ENCODE measurements around the gene PRPF31. TPM values are rescaled to one million over a fixed set of nuclear protein-coding genes. Genes with fewer than 3 reads are reported as not detected.
A peak's percentile ranks its signal among the peaks of the same experiment; 100 is the strongest.

The PRPF31 gene
- total and polyA plus RNA-seq, 9 donors: 30.0 to 62.2 (median 51.1) TPM

DNA sequence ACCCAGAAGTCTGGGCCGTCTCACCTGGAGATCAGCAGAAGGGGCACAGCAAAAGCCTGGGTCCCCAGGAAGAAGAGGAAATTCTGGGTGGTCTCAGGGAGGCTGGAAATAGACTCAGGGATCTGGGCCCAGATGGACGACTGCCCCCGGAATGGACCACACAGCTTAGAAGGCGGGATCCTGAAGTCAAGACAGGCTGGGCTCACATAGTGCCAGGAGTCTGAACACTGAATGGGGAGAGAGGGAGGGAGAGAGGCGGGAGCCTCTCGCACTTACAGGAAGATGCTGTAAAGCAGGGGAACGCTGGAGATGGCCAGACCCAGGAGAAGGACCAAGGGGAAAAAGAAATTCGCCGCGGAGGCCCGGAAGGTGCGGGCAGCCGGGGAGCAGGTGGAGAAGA, 45.3 kb downstream of the PRPF31 start:
- Histone ChIP-seq H3K4me3 (peak overlapping the region; percentile 56), H3K4me1 (ENCODE audit: insufficient read depth) (peaks cover 9% of the 10 kb centered on the region), H3K9me3 (no peaks in the 10 kb centered on the region), H3K27ac (peak overlapping the region; percentile 55 to 62), H3K36me3 (no peaks in the 10 kb centered on the region), H3K27me3 (no peaks in the 10 kb centered on the region)
- 12 to 37% (median 21%) methylated on average over 13 of the region's 13 CpGs for WGBS, 3 donors
- intact Hi-C loops (cut with DNase I): loop anchor here in 1 of 4 donors (5.0 kb wide), 1 partner anchor 41 kb away; the partner anchor contains the start of gene RPS9
- DNase-seq: peak in 1 of 5 donors; percentile 62
- TF ChIP-seq CTCF (IDR thresholded peaks at IDR 0.05) (no peak), POLR2A (IDR thresholded peaks at IDR 0.05) (no peak), EP300 (IDR thresholded peaks at IDR 0.05) (no peak)

DNA sequence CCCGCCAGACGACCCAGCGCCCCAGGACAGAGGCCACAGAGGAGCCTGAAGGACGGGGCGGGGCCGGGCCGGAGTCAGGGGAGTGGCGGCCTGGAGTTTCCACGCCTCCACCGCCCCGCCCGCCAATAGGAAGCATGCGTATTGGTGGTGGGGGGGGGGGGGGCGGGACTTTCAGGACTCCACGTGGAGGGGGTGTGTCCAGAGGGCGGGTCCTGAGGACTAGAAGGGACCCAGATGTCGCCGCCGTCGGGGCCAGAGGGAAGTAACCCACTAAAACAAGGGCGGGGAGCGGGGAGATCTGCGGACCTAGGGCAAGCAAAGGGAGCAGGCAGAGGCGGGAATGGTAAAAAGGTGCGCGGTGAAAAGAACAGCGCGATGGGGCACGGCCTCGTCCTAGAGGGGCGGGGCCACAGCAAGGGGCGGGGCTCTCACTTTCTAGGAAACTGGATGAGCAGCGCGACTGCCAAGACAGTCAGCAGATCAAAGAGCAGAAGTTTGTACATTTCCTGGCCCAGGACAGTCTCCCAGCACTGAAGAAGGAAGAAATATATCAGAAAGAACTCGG, 46.8 kb downstream of the PRPF31 start:
- Histone ChIP-seq H3K9me3 (no peaks in the 10 kb centered on the region), H3K4me3 (peak overlapping the region; percentile 33), H3K36me3 (no peaks in the 10 kb centered on the region), H3K27me3 (no peaks in the 10 kb centered on the region), H3K27ac (peak overlapping the region in 1 of 2 donors; percentile 14), H3K4me1 (ENCODE audit: insufficient read depth) (peaks cover 9% of the 10 kb centered on the region)
- TF ChIP-seq CTCF (IDR thresholded peaks at IDR 0.05) (no peak), EP300 (IDR thresholded peaks at IDR 0.05) (no peak), POLR2A (IDR thresholded peaks at IDR 0.05) (no peak)
- DNase-seq: peak; percentile 87 to 93 (median 90)
- WGBS, 3 donors: 0 to 3% (median 2%) methylated on average over 30 to 35 of the region's 35 CpGs
- intact Hi-C loops (cut with DNase I): loop anchor here in 1 of 4 donors (5.0 kb wide), 1 partner anchor 40 kb away; the partner anchor contains the start of gene RPS9

GRCh38 chr19:54162884-54163283, 47.3 kb downstream of the PRPF31 start:
- intact Hi-C loops (cut with DNase I): loop anchor here in 1 of 4 donors (5.0 kb wide), 1 partner anchor 39 kb away; the partner anchor contains the start of gene RPS9
- peaks cover 9% of the 10 kb centered on the region for H3K4me1 ChIP-seq (ENCODE audit: insufficient read depth)
- DNase-seq: no peak

More at GRCh38 chr19:54162884-54163283, 47.3 kb downstream of the PRPF31 start:
- 44 to 72% (median 55%) methylated on average over 14 of the region's 14 CpGs for whole genome bisulfite sequencing, 3 donors
- TF ChIP-seq EP300 (IDR thresholded peaks at IDR 0.05) (no peak), CTCF (IDR thresholded peaks at IDR 0.05) (no peak), POLR2A (IDR thresholded peaks at IDR 0.05) (no peak)
- H3K36me3 ChIP-seq: no peaks in the 10 kb centered on the region
- H3K4me3 ChIP-seq: peak overlapping the region; percentile 33
- peak overlapping the region in 1 of 2 donors; percentile 14 for H3K27ac ChIP-seq
- no peaks in the 10 kb centered on the region for H3K9me3 ChIP-seq
- H3K27me3 ChIP-seq: no peaks in the 10 kb centered on the region
